A549 treated with CORT108297 at 1 μM for 4 hours (cell line): ENCODE data around the gene KPRP. TPM values are rescaled to one million over a fixed set of nuclear protein-coding genes. Genes with fewer than 3 reads are reported as not detected.

Experiments used
- total RNA-seq: library from RNA; stranded (reverse); fragments of 200-300 nt; extraction: Qiagen RNA extraction; gene quantifications from 5 replicates; pipeline ENCODE4 v1.2.3, GENCODE V29; 2022

The KPRP gene
- total RNA-seq, result not detected in 5 replicates

DNA sequence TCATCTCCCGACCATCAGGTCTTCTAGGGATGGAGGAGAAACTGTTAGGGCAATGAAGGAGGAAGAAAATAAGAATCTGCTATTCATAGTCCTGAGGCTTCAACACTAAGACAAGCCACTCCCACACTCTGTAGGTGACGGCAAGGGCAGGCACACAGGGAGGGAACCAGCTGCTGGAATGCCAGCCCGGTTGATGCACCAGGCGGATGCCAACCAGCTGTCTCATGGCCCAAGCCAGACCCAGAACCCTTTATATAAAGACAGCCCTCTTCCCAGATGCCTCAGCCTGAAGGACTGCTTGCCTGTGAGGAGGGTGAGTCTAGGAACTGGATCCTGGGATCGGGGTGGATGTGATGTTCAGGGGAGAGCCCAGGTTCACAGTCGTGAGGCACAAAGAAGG, at the start of gene KPRP:
TSS of gene KPRP (plus strand) at position 279 of the 400 bp plus-strand sequence. CDS start 1,564 bp downstream, outside the sequence.

GRCh38 chr1:152774875-152775274, 17.1 kb downstream of the KPRP start, which contains the start of gene LCE1F:
TSS of gene LCE1F (plus strand) at chr1:152775140. CDS start at chr1:152776372, 1,232 bp downstream.

DNA sequence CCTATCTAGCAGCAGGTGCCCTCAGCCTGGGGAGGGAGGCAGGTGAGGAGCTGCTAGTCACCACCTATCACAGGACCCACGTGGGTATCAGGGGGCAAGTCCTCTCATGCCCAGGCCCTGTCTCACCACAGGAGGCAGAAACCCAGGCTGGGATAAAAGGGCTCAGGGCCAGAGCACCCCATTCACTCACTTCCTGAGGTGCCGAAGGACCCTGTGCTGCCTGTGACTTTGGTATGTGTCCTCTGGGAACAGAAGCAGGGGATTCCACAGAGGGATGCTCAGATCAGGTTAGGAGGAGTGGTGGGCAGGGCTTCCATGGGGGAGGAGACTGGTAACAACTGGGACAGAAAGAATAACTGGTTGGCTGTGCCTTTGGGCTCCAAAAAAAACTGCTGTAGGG, 28.3 kb downstream of the KPRP start, which contains the start of gene LCE1E:
TSS of gene LCE1E (plus strand) at position 181 of the 400 bp plus-strand sequence. CDS start 1,043 bp downstream, outside the sequence.

DNA sequence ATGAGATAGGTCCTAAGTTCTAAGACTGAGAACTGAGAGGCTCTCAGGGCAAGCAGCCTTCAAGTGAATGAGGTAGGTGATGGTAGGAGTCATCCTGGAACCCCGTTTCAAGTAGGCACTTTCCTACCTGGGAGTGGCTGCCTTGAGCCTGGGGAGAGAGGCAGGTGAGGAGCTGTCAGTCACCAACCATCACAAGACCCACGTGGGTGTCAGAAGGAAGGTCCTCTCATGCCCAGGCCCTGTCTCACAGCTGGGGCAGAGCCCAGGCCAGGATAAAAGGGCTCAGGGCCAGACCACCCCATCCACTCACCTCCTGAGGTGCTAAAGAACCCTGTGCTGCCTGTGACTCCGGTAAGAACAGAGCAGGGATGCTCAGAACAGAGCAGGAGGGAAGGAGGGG, 38.6 kb downstream of the KPRP start, which contains the start of gene LCE1D:
TSS of gene LCE1D (plus strand) at position 301 of the 400 bp plus-strand sequence. CDS start 1,074 bp downstream, outside the sequence.

GRCh38 chr1:152806576-152806975, 48.8 kb downstream of the KPRP start, which contains the start of gene LCE1C:
TSS of gene LCE1C (minus strand) at chr1:152806651. CDS start at chr1:152805478, 1,173 bp downstream.

Other genes with a start within 250 kb of the KPRP start
- not detected in 5 replicates for gene LCE5A, start 247.2 kb upstream of the KPRP start, total RNA-seq
- gene CRCT1, start 243.5 kb upstream of the KPRP start, total RNA-seq, result 0.17 to 0.49 TPM (median 0.36 TPM) in 5 replicates
- 0.16 to 0.17 TPM in 2 of 5 replicates, not detected in the others for gene LCE3E, start 191.2 kb upstream of the KPRP start, total RNA-seq
- gene LCE3D, start 177.5 kb upstream of the KPRP start, total RNA-seq, result 0.44 to 1.3 TPM (median 0.64 TPM) in 5 replicates
- not detected in 5 replicates for gene LCE3C, start 157.8 kb upstream of the KPRP start, total RNA-seq
- gene LCE3B, start 144.2 kb upstream of the KPRP start, total RNA-seq, result not detected in 5 replicates
- gene LCE3A, start 134.9 kb upstream of the KPRP start, total RNA-seq, result not detected in 5 replicates
- gene LCE2D, start 94.6 kb upstream of the KPRP start, total RNA-seq, result not detected in 5 replicates
- gene LCE2C, start 82.7 kb upstream of the KPRP start, total RNA-seq, result not detected in 5 replicates
- not detected in 5 replicates for gene LCE2B, start 71.9 kb upstream of the KPRP start, total RNA-seq
- gene LCE2A, start 59.7 kb upstream of the KPRP start, total RNA-seq, result not detected in 5 replicates
- gene LCE4A, start 49.9 kb upstream of the KPRP start, total RNA-seq, result not detected in 5 replicates
- not detected in 5 replicates for gene LCE1F, start 17.1 kb downstream of the KPRP start, total RNA-seq
- gene LCE1E, start 28.2 kb downstream of the KPRP start, total RNA-seq, result 0.31 TPM in 1 of 5 replicates, not detected in the others
- gene LCE1D, start 38.7 kb downstream of the KPRP start, total RNA-seq, result not detected in 5 replicates
- gene LCE1C, start 48.6 kb downstream of the KPRP start, total RNA-seq, result not detected in 5 replicates
- gene LCE1B, start 53.9 kb downstream of the KPRP start, total RNA-seq, result 0.07 TPM in 1 of 5 replicates, not detected in the others
- gene LCE1A, start 69.4 kb downstream of the KPRP start, total RNA-seq, result not detected in 5 replicates
- not detected in 5 replicates for gene LCE6A, start 84.8 kb downstream of the KPRP start, total RNA-seq
- gene LCE7A, start 102.0 kb downstream of the KPRP start, total RNA-seq, result not detected in 5 replicates
- gene SMCP, start 120.3 kb downstream of the KPRP start, total RNA-seq, result not detected in 5 replicates
- 0.03 to 0.06 TPM in 2 of 5 replicates, not detected in the others for gene IVL, start 150.5 kb downstream of the KPRP start, total RNA-seq
- gene SPRR5, start 189.2 kb downstream of the KPRP start, total RNA-seq, result not detected in 5 replicates
- not detected in 5 replicates for gene SPRR4, start 212.6 kb downstream of the KPRP start, total RNA-seq
- gene SPRR1A, start 226.1 kb downstream of the KPRP start, total RNA-seq, result not detected in 5 replicates
- gene SPRR3, start 243.7 kb downstream of the KPRP start, total RNA-seq, result not detected in 5 replicates